Measurements from ENCODE around the gene ST8SIA4.
A peak's percentile ranks its signal among the peaks of the same experiment; 100 is the strongest.

The ST8SIA4 gene

GRCh38 chr5:100797861-100798260 lies 105.2 kb downstream of the ST8SIA4 start:
- TF ChIP-seq CTCF (IDR thresholded peaks at IDR 0.05; ENCODE audit: low read length, missing control alignments), result no peak
- H3K4me3 ChIP-seq (replicated peaks; ENCODE audit: low read depth, low read length), result no peak overlapping the region
- peak; percentile 56 for DNase-seq (ENCODE audit: low read depth)

GRCh38 chr5:100796851-100797250 lies 106.2 kb downstream of the ST8SIA4 start:
- TF ChIP-seq CTCF (IDR thresholded peaks at IDR 0.05; ENCODE audit: low read length, missing control alignments), result no peak
- no peak for DNase-seq (ENCODE audit: low read depth)

GRCh38 chr5:100794844-100795243 lies 108.2 kb downstream of the ST8SIA4 start:
- no peak for TF ChIP-seq CTCF (IDR thresholded peaks at IDR 0.05; ENCODE audit: low read length, missing control alignments)
- DNase-seq (ENCODE audit: low read depth), result no peak

More at GRCh38 chr5:100796851-100797250, 106.2 kb downstream of the ST8SIA4 start:
- H3K4me3 ChIP-seq (replicated peaks; ENCODE audit: low read depth, low read length), result no peak overlapping the region

GRCh38 chr5:100794218-100794617 lies 108.9 kb downstream of the ST8SIA4 start:
- no peak for TF ChIP-seq CTCF (IDR thresholded peaks at IDR 0.05; ENCODE audit: low read length, missing control alignments)
- no peak overlapping the region for H3K4me3 ChIP-seq (replicated peaks; ENCODE audit: low read depth, low read length)
- DNase-seq (ENCODE audit: low read depth), result no peak

More at GRCh38 chr5:100794844-100795243, 108.2 kb downstream of the ST8SIA4 start:
- H3K4me3 ChIP-seq (replicated peaks; ENCODE audit: low read depth, low read length), result no peak overlapping the region

- no peak for TF ChIP-seq CTCF (IDR thresholded peaks at IDR 0.05; ENCODE audit: low read length, missing control alignments)
- DNase-seq (ENCODE audit: low read depth), result no peak
- H3K4me3 ChIP-seq (replicated peaks; ENCODE audit: low read depth, low read length), result no peak overlapping the region
Observed at GRCh38 chr5:100792781-100793180, 110.3 kb downstream of the ST8SIA4 start.

GRCh38 chr5:100791391-100791790 lies 111.7 kb downstream of the ST8SIA4 start:
- DNase-seq (ENCODE audit: low read depth), result no peak
- no peak for TF ChIP-seq CTCF (IDR thresholded peaks at IDR 0.05; ENCODE audit: low read length, missing control alignments)
- H3K4me3 ChIP-seq (replicated peaks; ENCODE audit: low read depth, low read length), result no peak overlapping the region

- H3K4me3 ChIP-seq (replicated peaks; ENCODE audit: low read depth, low read length), result no peak overlapping the region
- DNase-seq (ENCODE audit: low read depth), result no peak
- no peak for TF ChIP-seq CTCF (IDR thresholded peaks at IDR 0.05; ENCODE audit: low read length, missing control alignments)
Observed at GRCh38 chr5:100790951-100791350, 112.1 kb downstream of the ST8SIA4 start.

Data from fibroblast of pulmonary artery (primary cell).